HL-60 (cell line): ENCODE measurements around the gene GPR146.

Experiments used
- DNase-seq, 2 experiments: peaks; one replicate each; pipeline ENCODE4 v3.0.0-alpha.2; 2010 to 2020; ENCODE audit warnings: low read depth in 1 of 2, low spot score in 1 of 2
- H3K27ac ChIP-seq: fragments of 250-450 bp; sonication (Bioruptor Pico); replicated peaks from 2 replicates; pipeline ENCODE4 v1.5.1; 2020; ENCODE audit warnings: mild to moderate bottlenecking, moderate library complexity
- H3K27me3 ChIP-seq: fragments of 250-450 bp; sonication (Bioruptor Pico); 2 replicates; pipeline ENCODE4 v1.5.1; 2021; ENCODE audit warnings: mild to moderate bottlenecking, moderate library complexity; ENCODE audit not compliant: insufficient read depth, poor library complexity, severe bottlenecking
- H3K4me3 ChIP-seq: replicated peaks from 2 replicates; pipeline ENCODE4 v1.5.1; 2011; ENCODE audit warnings: mild to moderate bottlenecking, control low read depth, low read length; ENCODE audit not compliant: insufficient read depth
- CTCF ChIP-seq: IDR thresholded peaks from one replicate; pipeline ENCODE4 v1.5.1; 2011; ENCODE audit warnings: low read length, control low read depth, inconsistent platforms; ENCODE audit not compliant: insufficient read depth
- GABPA ChIP-seq: IDR thresholded peaks from 2 replicates; pipeline ENCODE4 v1.6.1; 2012; ENCODE audit warnings: low read depth
- POLR2AphosphoS5 ChIP-seq: IDR thresholded peaks from 2 replicates; pipeline ENCODE4 v1.6.1; 2012; ENCODE audit warnings: low read depth
- REST ChIP-seq: IDR thresholded peaks from 2 replicates; pipeline ENCODE4 v1.6.1; 2012; ENCODE audit warnings: low read depth; ENCODE audit not compliant: insufficient replicate concordance
- SPI1 ChIP-seq: IDR thresholded peaks from 2 replicates; pipeline ENCODE4 v1.6.1; 2012; ENCODE audit warnings: low read depth, mild to moderate bottlenecking, borderline replicate concordance

GPR146 gene

GRCh38 chr7:1022356-1022755 is 22.0 kb upstream of the GPR146 start:
- Histone ChIP-seq H3K27me3 (no peaks in the 10 kb centered on the region), H3K4me3 (no peak overlapping the region), H3K27ac (no peak overlapping the region)
- DNase-seq, result no peak
- no peak for TF ChIP-seq GABPA
- TF ChIP-seq REST, result no peak
- no peak for TF ChIP-seq SPI1
- TF ChIP-seq POLR2AphosphoS5, result no peak
- TF ChIP-seq CTCF, result no peak

GRCh38 chr7:1022801-1023465 is 21.4 kb upstream of the GPR146 start:
- Histone ChIP-seq H3K27me3 (no peaks in the 10 kb centered on the region), H3K4me3 (no peak overlapping the region), H3K27ac (no peak overlapping the region)
- DNase-seq, result no peak
- TF ChIP-seq REST (no peak), POLR2AphosphoS5 (no peak), CTCF (no peak), GABPA (no peak), SPI1 (no peak)

GRCh38 chr7:1024331-1024841 is 20.0 kb upstream of the GPR146 start:
- H3K27ac ChIP-seq, result peak overlapping the region; percentile 54
- H3K27me3 ChIP-seq, result no peaks in the 10 kb centered on the region
- DNase-seq, result peak; percentile 69 to 93
- H3K4me3 ChIP-seq, result no peak overlapping the region
- no peak for TF ChIP-seq CTCF
- TF ChIP-seq POLR2AphosphoS5, result peak; percentile 74
